Gastroesophageal sphincter (tissue), 4 donors: ENCODE data around the gene PYGB. TPM values are rescaled to one million over a fixed set of nuclear protein-coding genes. Genes with fewer than 3 reads are reported as not detected.
"Not testable (repeated sequence)": the region's sequence is repeated elsewhere in the genome, so short reads cannot be mapped to it uniquely, and the experiment has no call there.

Experiments used
- ATAC-seq: fragments of 150-250 bp; one replicate; pipeline ENCODE4 v1.9.1; 2016; ENCODE audit warnings: mild to moderate bottlenecking, moderate library complexity
- H3K27ac ChIP-seq, 4 donors: fragments of 200-600 bp; sonication (generic) in 3 of 4; 1 replicate in 3 of 4; 2 replicates in 1 of 4; pipeline ENCODE4 v1.5.1; 2016 to 2019
- H3K27me3 ChIP-seq: fragments of 200-600 bp; sonication (generic); one replicate; pipeline ENCODE4 v1.5.1; 2019
- H3K36me3 ChIP-seq, 2 donors: fragments of 200-600 bp; sonication (generic); one replicate each; pipeline ENCODE4 v1.5.1; 2019; ENCODE audit warnings: control low read depth in 1 of 2
- H3K4me1 ChIP-seq, 3 donors: fragments of 200-600 bp; sonication (generic); 1 replicate in 2 of 3; 2 replicates in 1 of 3; pipeline ENCODE4 v1.5.1; 2016 to 2019; ENCODE audit warnings: control low read depth in 2 of 3
- H3K4me3 ChIP-seq, 2 donors: fragments of 200-600 bp; sonication (generic); one replicate each; pipeline ENCODE4 v1.5.1; 2019; ENCODE audit warnings: mild to moderate bottlenecking in 1 of 2, moderate library complexity in 1 of 2
- H3K9me3 ChIP-seq, 3 donors: fragments of 200-600 bp; sonication (generic); one replicate each; pipeline ENCODE4 v1.5.1; 2017 to 2019; ENCODE audit warnings: control low read depth in 2 of 3
- CTCF ChIP-seq, 4 experiments: fragments of 200-600 bp in 2 of 4; fragments of 450-650 bp in 2 of 4; sonication (generic) in 1 of 4; IDR thresholded peaks; one replicate each; pipeline ENCODE4 v1.5.1; 2017 to 2019; ENCODE audit warnings: antibody characterized with exemption in 4 of 4, mild to moderate bottlenecking in 2 of 4, moderate library complexity in 2 of 4
- EP300 ChIP-seq: sonication (generic); formaldehyde crosslinking; IDR thresholded peaks from one replicate; pipeline ENCODE4 v1.6.1; 2017; ENCODE audit warnings: antibody characterized with exemption, mild to moderate bottlenecking
- POLR2A ChIP-seq, 2 donors: fragments of 450-650 bp; IDR thresholded peaks; one replicate each; pipeline ENCODE4 v1.6.1; 2017; ENCODE audit warnings: antibody characterized with exemption in 2 of 2, mild to moderate bottlenecking in 2 of 2, moderate library complexity in 1 of 2
- POLR2AphosphoS5 ChIP-seq: sonication (generic); formaldehyde crosslinking; IDR thresholded peaks from one replicate; pipeline ENCODE4 v1.6.1; 2017; ENCODE audit warnings: antibody characterized with exemption
- WGBS, 2 donors: methylation state at CpG; one replicate each; pipeline ENCODE4 v1.1.5; 2018; ENCODE audit warnings: low coverage in 1 of 2; 5-methylcytosine and 5-hydroxymethylcytosine counted together
- total RNA-seq, 4 donors: library from RNA; depleted of rRNA; stranded (reverse); fragments of >200 nt; gene quantifications; one replicate each; pipeline ENCODE4 v1.1.0, GENCODE V29; 2016

The PYGB gene
- total RNA-seq, 4 donors from 2014 or later = 131 to 663 (median 337) TPM

- peaks cover 4 to 53% (median 30%) of the 10 kb centered on the region in 3 donors for H3K4me1 ChIP-seq
Observed at GRCh38 chr20:25237610-25238318, 10.1 kb upstream of the PYGB start.

GRCh38 chr20:25238319-25239037, 9.4 kb upstream of the PYGB start:
- H3K36me3 ChIP-seq = no peaks in the 10 kb centered on the region
- TF ChIP-seq POLR2A (IDR thresholded peaks at IDR 0.05) = no peak
- no peak for TF ChIP-seq POLR2AphosphoS5
- TF ChIP-seq EP300 = no peak
- TF ChIP-seq CTCF (IDR thresholded peaks at IDR 0.05) = no peak
- WGBS, 2 donors = 81 to 85% methylated on average over 7 to 9 of the region's 12 CpGs
- H3K27ac ChIP-seq = peak overlapping the region; percentile 69 to 90 (median 82)
- no peaks in the 10 kb centered on the region for H3K9me3 ChIP-seq
- H3K27me3 ChIP-seq = no peaks in the 10 kb centered on the region
- no peak overlapping the region for H3K4me3 ChIP-seq
- no peak for ATAC-seq
- H3K4me1 ChIP-seq = peaks cover 4 to 46% (median 26%) of the 10 kb centered on the region in 3 donors

More at GRCh38 chr20:25237610-25238318, 10.1 kb upstream of the PYGB start:
- Histone ChIP-seq H3K9me3 (no peaks in the 10 kb centered on the region), H3K36me3 (no peaks in the 10 kb centered on the region), H3K27me3 (no peaks in the 10 kb centered on the region), H3K27ac (peak overlapping the region; percentile 69 to 90 (median 82)), H3K4me3 (no peak overlapping the region)
- ATAC-seq = peak; percentile 95
- WGBS, 2 donors = 0 to 15% methylated on average over 1 to 6 of the region's 10 CpGs
- TF ChIP-seq POLR2AphosphoS5 = peak; percentile 96
- no peak for TF ChIP-seq CTCF (IDR thresholded peaks at IDR 0.05)

GRCh38 chr20:25239387-25240370, 8.2 kb upstream of the PYGB start:
- no peak for TF ChIP-seq POLR2AphosphoS5
- no peak for TF ChIP-seq POLR2A (IDR thresholded peaks at IDR 0.05)
- no peak for TF ChIP-seq EP300
- no peak for TF ChIP-seq CTCF (IDR thresholded peaks at IDR 0.05)
- Histone ChIP-seq H3K27ac (peak overlapping the region in 2 of 4 donors; percentile 89 to 90), H3K9me3 (no peaks in the 10 kb centered on the region), H3K36me3 (no peaks in the 10 kb centered on the region), H3K27me3 (no peaks in the 10 kb centered on the region), H3K4me1 (peaks cover 4 to 34% (median 19%) of the 10 kb centered on the region in 3 donors), H3K4me3 (no peak overlapping the region)
- 63 to 94% methylated on average over 2 to 6 of the region's 19 CpGs for WGBS, 2 donors
- ATAC-seq = no peak

GRCh38 chr20:25240851-25241658, 6.8 kb upstream of the PYGB start:
- not testable (repeated sequence) for H3K4me3 ChIP-seq, ATAC-seq, H3K36me3 ChIP-seq, H3K27ac ChIP-seq, H3K27me3 ChIP-seq, H3K9me3 ChIP-seq
- WGBS, 2 donors = 58 to 72% methylated on average over 3 to 6 of the region's 9 CpGs
- peaks cover 4 to 34% (median 19%) of the 10 kb centered on the region in 3 donors for H3K4me1 ChIP-seq

- 76 to 83% methylated on average over 2 to 3 of the region's 4 CpGs for WGBS, 2 donors
- not testable (repeated sequence) for H3K4me3 ChIP-seq, H3K36me3 ChIP-seq, ATAC-seq, H3K27ac ChIP-seq, H3K27me3 ChIP-seq, H3K9me3 ChIP-seq
- H3K4me1 ChIP-seq = peaks cover 4 to 33% (median 20%) of the 10 kb centered on the region in 3 donors
Observed at GRCh38 chr20:25241659-25241955, 6.3 kb upstream of the PYGB start.
